CD4-positive, alpha-beta memory T cell (primary cell): ENCODE data around the gene PKN3. TPM values are rescaled to one million over a fixed set of nuclear protein-coding genes. Genes with fewer than 3 reads are reported as not detected.
A peak's percentile ranks its signal among the peaks of the same experiment; 100 is the strongest.

ENCODE experiments used
- CTCF ChIA-PET: fragments of 350-600 bp; sonication (Branson Sonifier 250); formaldehyde crosslinking; loops from one replicate; lab custom pipeline; 2021; ENCODE audit warnings: inconsistent platforms; ENCODE audit not compliant: partially characterized antibody; lab: Charles Lee
- POLR2A ChIA-PET: fragments of 350-600 bp; sonication (Branson Sonifier 250); formaldehyde crosslinking; loops from one replicate; lab custom pipeline; 2021; ENCODE audit not compliant: partially characterized antibody; lab: Charles Lee
- DNase-seq, 5 donors: peaks; one replicate each; pipeline versions ENCODE4 v3.0.0 to v3.0.0-alpha.2; 2020 to 2022; ENCODE audit warnings: mixed read lengths in 1 of 5
- H3K27ac ChIP-seq: one replicate; pipeline ENCODE4 v1.7.0; 2013; ENCODE audit warnings: low read depth, low read length
- H3K27me3 ChIP-seq: 2 replicates; pipeline ENCODE4 v1.7.0; 2013; ENCODE audit warnings: mild to moderate bottlenecking, low read length, moderate library complexity; ENCODE audit not compliant: insufficient read depth
- H3K36me3 ChIP-seq: 2 replicates; pipeline ENCODE4 v1.7.0; 2013; ENCODE audit warnings: mild to moderate bottlenecking, low read length, moderate library complexity; ENCODE audit not compliant: insufficient read depth
- H3K4me1 ChIP-seq: 2 replicates; pipeline ENCODE4 v1.7.0; 2013; ENCODE audit warnings: mild to moderate bottlenecking, low read length, moderate library complexity; ENCODE audit not compliant: insufficient read depth
- H3K4me3 ChIP-seq, 2 donors: one replicate each; pipeline ENCODE4 v1.7.0; 2013; ENCODE audit warnings: low read length in 2 of 2, mild to moderate bottlenecking in 1 of 2
- H3K9me3 ChIP-seq, 2 donors: one replicate each; pipeline ENCODE4 v1.7.0; 2013; ENCODE audit warnings: low read length in 2 of 2, control low read depth in 1 of 2; ENCODE audit not compliant: control insufficient read depth in 1 of 2
- H3K27ac Mint-ChIP-seq, 7 donors: one replicate each; pipeline ENCODE4 v1.8.0; 2020 to 2021; ENCODE audit warnings: mixed read lengths in 7 of 7, mild to moderate bottlenecking in 6 of 7, inconsistent platforms in 3 of 7, moderate library complexity in 3 of 7
- H3K27me3 Mint-ChIP-seq, 2 donors: one replicate each; pipeline ENCODE4 v1.8.0; 2020 to 2021; ENCODE audit warnings: mixed read lengths in 2 of 2
- H3K36me3 Mint-ChIP-seq, 2 donors: one replicate each; pipeline ENCODE4 v1.8.0; 2020 to 2021; ENCODE audit warnings: mixed read lengths in 2 of 2, inconsistent platforms in 1 of 2, mild to moderate bottlenecking in 1 of 2
- H3K4me1 Mint-ChIP-seq, 4 donors: one replicate each; pipeline ENCODE4 v1.8.0; 2020 to 2021; ENCODE audit warnings: mixed read lengths in 4 of 4, mild to moderate bottlenecking in 1 of 4
- H3K4me3 Mint-ChIP-seq, 8 donors: one replicate each; pipeline ENCODE4 v1.8.0; 2020 to 2021; ENCODE audit warnings: mixed read lengths in 8 of 8, mild to moderate bottlenecking in 7 of 8, moderate library complexity in 6 of 8, inconsistent platforms in 3 of 8
- H3K9me3 Mint-ChIP-seq, 8 donors: one replicate each; pipeline ENCODE4 v1.8.0; 2020 to 2021; ENCODE audit warnings: mixed read lengths in 8 of 8, mild to moderate bottlenecking in 5 of 8, inconsistent platforms in 3 of 8, moderate library complexity in 1 of 8
- intact Hi-C: fragments of 100-400 bp; cut with micrococcal nuclease; formaldehyde crosslinking; loops from one replicate; pipeline ENCODE4 v1.15.1; 2023
- polyA plus RNA-seq, 2 donors: library from polyadenylated mRNA; unstranded; fragments of 300-500 nt; fragmentation: Illumina TruSeq; gene quantifications; one replicate each; pipeline ENCODE4 v1.2.3, GENCODE V29; 2021
- total RNA-seq, 2 experiments: library from RNA; stranded (reverse); gene quantifications; one replicate each; pipeline ENCODE4 v1.2.3, GENCODE V29; 2021

Gene PKN3
- 1 to 10 TPM; 1.7 to 2.6 TPM for total RNA-seq
- 1 to 10 TPM in 1 of 2 donors, under 1 TPM in 1; 0.48 to 1.3 TPM for polyA plus RNA-seq

DNA sequence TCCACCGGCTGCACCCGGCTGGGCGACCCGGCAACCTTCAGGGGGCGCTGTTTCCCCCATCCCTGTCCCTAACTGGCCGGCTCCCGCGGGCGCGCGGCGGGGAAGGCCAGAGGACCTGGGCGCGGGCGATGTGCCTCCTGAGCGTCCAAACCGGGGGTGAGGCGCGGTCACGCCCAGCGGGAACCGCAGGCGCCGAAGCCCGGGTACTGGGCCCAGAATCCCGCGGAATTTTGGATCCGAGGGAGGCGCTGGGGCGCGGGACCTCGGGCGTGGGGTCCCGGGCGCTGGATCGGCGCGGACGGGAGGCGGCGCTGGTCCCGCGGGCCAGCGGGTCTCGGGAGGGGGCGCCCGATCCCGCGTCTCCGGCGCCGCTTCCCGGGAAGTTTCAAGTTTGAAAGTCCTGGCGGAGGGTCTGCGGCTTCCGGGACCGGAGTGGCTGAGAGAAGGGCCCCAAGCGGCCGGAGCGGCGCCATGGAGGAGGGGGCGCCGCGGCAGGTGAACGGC is at the start of gene PKN3:
TSS of gene PKN3 (plus strand) at position 59 of the 504 bp plus-strand sequence. CDS start at position 472, 413 bp downstream.
- Histone ChIP-seq H3K27ac (peak within 1 kb of the TSS; percentile 38), H3K4me3 (peak within 1 kb of the TSS; percentile 17 to 45), H3K9me3 (no peaks in the 10 kb centered on the region), H3K36me3 (no peaks in the 10 kb centered on the region), H3K27me3 (no peaks in the 10 kb centered on the region), H3K4me1 (peaks cover 10% of the 10 kb centered on the region)
- ChIA-PET POLR2A (interaction anchor here (0.8 to 3.6 kb wide), 3 partner anchors 12 to 22 kb away, joined by 3 to 33 read pairs (median 7); partner anchors contain the start of genes SET and ZDHHC12), CTCF (interaction anchor here (0.6 to 1.4 kb wide), 10 partner anchors 11 to 128 kb away, joined by 3 to 9 read pairs (median 4); partner anchors contain the start of gene SPOUT1)
- H3K27me3 Mint-ChIP-seq, result no peaks in the 10 kb centered on the region
- intact Hi-C loops, result loop anchor here (1.0 to 2.0 kb wide), 3 partner anchors 14 to 85 kb away; partner anchors contain the start of genes SET, TBC1D13 and ZDHHC12
- H3K4me1 Mint-ChIP-seq, result peaks cover 2 to 19% (median 11%) of the 10 kb centered on the region in 4 donors
- no peaks in the 10 kb centered on the region for H3K36me3 Mint-ChIP-seq
- peak within 1 kb of the TSS; percentile 83 to 95 (median 90) for H3K4me3 Mint-ChIP-seq
- peak within 1 kb of the TSS in 6 of 7 donors; percentile 76 to 94 (median 84) for H3K27ac Mint-ChIP-seq
- H3K9me3 Mint-ChIP-seq, result peaks cover 0 to 2% (median 0%) of the 10 kb centered on the region in 8 donors
- peak; percentile 79 to 87 (median 82) for DNase-seq

DNA sequence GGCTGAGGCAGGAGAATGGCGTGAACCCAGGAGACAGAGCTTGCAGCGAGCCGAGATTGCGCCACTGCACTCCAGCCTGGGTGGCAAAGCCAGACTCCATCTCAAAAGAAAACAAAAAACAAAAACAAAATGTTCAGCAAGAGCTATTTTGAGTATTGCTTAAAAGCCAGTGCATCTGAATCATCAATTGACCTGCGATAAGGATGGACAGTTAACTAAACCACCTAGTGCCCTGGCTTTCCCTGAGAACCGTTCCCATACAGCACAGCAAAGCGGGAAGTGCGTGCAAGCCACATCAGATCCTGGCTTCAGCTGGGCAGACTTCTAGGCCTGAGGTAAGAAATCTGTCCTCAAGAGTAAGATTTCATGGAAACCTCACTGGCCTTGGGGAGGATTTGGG is 48.4 kb upstream of the PKN3 start:
- H3K36me3 ChIP-seq, result no peaks in the 10 kb centered on the region
- H3K4me3 ChIP-seq, result no peak overlapping the region
- ChIA-PET POLR2A (no interaction called here), CTCF (interaction anchor here (0.6 to 0.9 kb wide), 3 partner anchors 64 to 222 kb away, joined by 3 to 5 read pairs (median 4); no protein-coding TSS in a partner anchor)
- peak overlapping the region in 3 of 8 donors; percentile 14 to 37 (median 35) for H3K4me3 Mint-ChIP-seq
- intact Hi-C loops, result no loop called here
- H3K36me3 Mint-ChIP-seq, result peaks cover 0 to 2% of the 10 kb centered on the region in 2 donors
- no peaks in the 10 kb centered on the region for H3K9me3 Mint-ChIP-seq
- H3K27me3 ChIP-seq, result no peaks in the 10 kb centered on the region
- H3K4me1 Mint-ChIP-seq, result peaks cover 2 to 15% (median 6%) of the 10 kb centered on the region in 4 donors
- no peak overlapping the region for H3K27ac ChIP-seq
- no peaks in the 10 kb centered on the region for H3K27me3 Mint-ChIP-seq
- H3K4me1 ChIP-seq, result peaks cover 8% of the 10 kb centered on the region
- H3K27ac Mint-ChIP-seq, result peak overlapping the region in 1 of 7 donors; percentile 15
- no peaks in the 10 kb centered on the region for H3K9me3 ChIP-seq
- no peak for DNase-seq

DNA sequence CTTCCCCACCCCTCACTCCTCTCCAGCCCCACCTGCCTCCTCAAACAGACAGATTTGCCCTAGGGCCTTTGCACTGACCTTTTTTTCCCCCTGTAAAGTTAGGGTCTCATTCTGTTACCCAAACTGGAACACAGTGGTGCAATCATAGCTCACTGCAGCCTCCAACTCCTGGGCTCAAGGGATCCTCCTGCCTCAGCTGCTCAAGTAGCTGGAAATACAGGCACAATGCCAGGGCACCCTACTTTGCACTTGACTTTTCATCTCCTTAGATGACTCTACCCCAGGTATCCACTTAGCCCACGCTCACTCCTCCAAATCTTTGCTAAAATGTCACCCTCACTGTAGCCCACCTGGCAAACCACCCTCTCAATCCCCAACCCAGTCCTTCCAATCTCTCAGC is 47.8 kb upstream of the PKN3 start:
- Histone ChIP-seq H3K9me3 (no peaks in the 10 kb centered on the region), H3K27ac (no peak overlapping the region), H3K36me3 (no peaks in the 10 kb centered on the region), H3K4me3 (no peak overlapping the region), H3K27me3 (no peaks in the 10 kb centered on the region), H3K4me1 (peaks cover 8% of the 10 kb centered on the region)
- Mint-ChIP-seq H3K9me3 (no peaks in the 10 kb centered on the region), H3K27ac (peak overlapping the region in 3 of 7 donors; percentile 15 to 18 (median 16)), H3K36me3 (peaks cover 0 to 2% of the 10 kb centered on the region in 2 donors), H3K4me3 (peak overlapping the region in 6 of 8 donors; percentile 32 to 77 (median 53)), H3K4me1 (peaks cover 2 to 15% (median 6%) of the 10 kb centered on the region in 4 donors), H3K27me3 (no peaks in the 10 kb centered on the region)
- POLR2A ChIA-PET, result interaction anchor here (1.0 kb wide), 1 partner anchor 34 kb away, joined by 3 read pairs; no protein-coding TSS in a partner anchor
- CTCF ChIA-PET, result interaction anchor here (0.9 kb wide), 1 partner anchor 64 kb away, joined by 3 read pairs; no protein-coding TSS in a partner anchor
- intact Hi-C loops, result no loop called here
- no peak for DNase-seq

DNA sequence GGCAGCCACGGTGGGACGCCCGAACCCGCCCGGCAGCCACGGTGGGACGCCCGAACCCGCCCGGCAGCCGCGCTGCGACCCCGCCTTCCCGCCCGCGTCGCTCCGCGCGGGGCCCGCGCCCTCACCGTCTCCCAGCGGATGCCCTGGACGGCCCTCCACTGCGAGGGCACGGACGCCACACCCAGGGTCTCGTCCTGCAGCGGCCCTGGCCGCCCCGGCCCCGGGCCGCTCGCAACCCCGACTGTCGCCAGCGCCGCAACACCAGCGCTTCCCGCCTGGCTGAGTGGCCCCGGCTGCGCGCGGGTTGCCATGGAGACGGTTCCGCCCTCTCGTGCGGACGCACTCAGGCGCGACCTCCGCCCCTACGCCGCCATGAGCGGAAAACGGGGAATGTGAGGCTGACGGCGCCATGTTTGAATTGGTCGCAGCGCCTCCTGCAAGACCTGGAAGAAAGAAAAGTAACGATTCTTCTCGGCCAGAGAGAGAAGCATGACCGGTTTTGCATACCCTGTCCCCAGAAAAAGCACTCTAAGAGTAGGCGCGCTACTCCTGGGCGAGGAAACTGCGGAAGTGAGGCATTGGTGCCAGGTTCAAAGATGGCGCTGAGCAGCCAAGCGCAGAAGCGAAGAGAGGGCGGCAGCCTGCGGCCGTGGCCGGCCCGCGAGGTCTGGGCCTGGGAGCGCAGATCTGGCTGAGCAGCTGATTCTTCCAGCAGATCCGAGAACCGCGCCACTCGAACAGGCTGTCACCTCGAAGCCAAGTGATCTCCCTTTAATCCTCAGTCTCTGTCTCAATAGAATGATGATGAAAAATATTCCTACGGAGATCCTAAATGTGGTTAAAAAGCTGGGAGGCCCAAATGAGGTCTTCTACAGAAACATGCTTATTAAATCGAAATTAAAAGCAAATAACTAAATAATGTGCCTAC is 45.6 kb upstream of the PKN3 start, which contains the start of gene DYNC2I2:
TSS of gene DYNC2I2 (minus strand) at position 432 of the 928 bp plus-strand sequence. CDS start at position 311, 121 bp downstream.
- no peaks in the 10 kb centered on the region for H3K9me3 Mint-ChIP-seq
- H3K27ac Mint-ChIP-seq, result peak within 1 kb of the TSS; percentile 95 to 100 (median 99)
- H3K36me3 Mint-ChIP-seq, result peaks cover 0 to 2% of the 10 kb centered on the region in 2 donors
- Histone ChIP-seq H3K9me3 (no peaks in the 10 kb centered on the region), H3K36me3 (no peaks in the 10 kb centered on the region), H3K4me1 (peaks cover 8% of the 10 kb centered on the region), H3K4me3 (peak within 1 kb of the TSS; percentile 95 to 98), H3K27me3 (no peaks in the 10 kb centered on the region), H3K27ac (peak within 1 kb of the TSS; percentile 95)
- H3K27me3 Mint-ChIP-seq, result no peaks in the 10 kb centered on the region
- peak within 1 kb of the TSS; percentile 91 to 98 (median 94) for H3K4me3 Mint-ChIP-seq
- peaks cover 2 to 15% (median 6%) of the 10 kb centered on the region in 4 donors for H3K4me1 Mint-ChIP-seq
- DNase-seq, result peak; percentile 95 to 96 (median 96)
- ChIA-PET POLR2A (interaction anchor here (0.6 to 2.5 kb wide), 8 partner anchors 13 to 162 kb away, joined by 3 to 24 read pairs (median 6); partner anchors contain the start of genes ENDOG, SET, SPTAN1 and ZDHHC12), CTCF (interaction anchor here (0.6 kb wide), 1 partner anchor 9 kb away, joined by 3 read pairs; no protein-coding TSS in a partner anchor)
- intact Hi-C loops, result loop anchor here (1.0 to 2.0 kb wide), 7 partner anchors 28 to 292 kb away; partner anchors contain the start of genes GLE1, SET, TBC1D13 and ZDHHC12

DNA sequence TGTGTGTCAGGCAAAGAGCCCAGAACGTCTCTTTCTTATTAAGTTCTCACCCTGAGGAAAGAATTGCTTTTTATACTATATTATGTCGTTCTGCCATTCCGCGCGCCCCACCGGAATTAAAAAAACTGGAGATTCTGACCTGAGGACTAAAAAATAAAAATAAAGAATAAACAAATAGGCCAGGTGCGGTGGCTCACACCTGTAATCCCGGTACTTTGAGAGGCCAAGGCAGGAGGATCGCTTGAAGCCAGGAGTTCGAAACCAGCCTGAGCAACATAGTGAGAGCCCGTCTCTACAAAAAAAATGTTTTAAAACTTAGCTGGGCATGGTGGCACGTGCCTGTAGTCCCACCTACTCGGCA is 45.0 kb upstream of the PKN3 start:
- intact Hi-C loops, result loop anchor here (2.0 kb wide), 2 partner anchors 129 to 291 kb away; partner anchors contain the start of gene TBC1D13
- CTCF ChIA-PET, result no interaction called here
- H3K27ac Mint-ChIP-seq, result peak overlapping the region; percentile 95 to 100 (median 99)

DNA sequence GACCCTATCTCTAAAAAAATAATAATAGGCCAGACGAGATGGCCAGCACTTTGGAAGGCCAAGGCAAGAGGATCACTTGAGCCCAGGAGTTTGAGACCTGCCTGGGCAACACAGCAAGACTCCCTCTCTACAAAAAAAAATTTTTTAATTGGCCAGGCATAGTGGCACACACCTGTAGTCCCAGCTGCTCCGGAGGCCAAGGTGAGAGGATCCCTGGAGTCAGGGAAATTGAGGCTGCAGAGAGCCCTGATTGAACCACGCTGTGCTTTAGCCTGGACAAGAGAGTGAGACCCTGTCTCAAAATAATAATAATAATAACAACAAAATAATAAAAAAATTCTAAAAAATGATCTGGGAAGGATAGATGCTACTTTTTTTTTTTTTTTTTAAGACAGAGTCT is 44.5 kb upstream of the PKN3 start:
- H3K27me3 ChIP-seq, result no peaks in the 10 kb centered on the region
- intact Hi-C loops, result loop anchor here (2.0 kb wide), 2 partner anchors 129 to 291 kb away; partner anchors contain the start of gene TBC1D13
- peaks cover 8% of the 10 kb centered on the region for H3K4me1 ChIP-seq
- no peaks in the 10 kb centered on the region for H3K9me3 ChIP-seq
- DNase-seq, result no peak
- H3K4me3 ChIP-seq, result no peak overlapping the region
- H3K27me3 Mint-ChIP-seq, result no peaks in the 10 kb centered on the region
- peak overlapping the region in 3 of 7 donors; percentile 48 to 99 (median 95) for H3K27ac Mint-ChIP-seq
- CTCF ChIA-PET, result no interaction called here
- peak overlapping the region; percentile 95 for H3K27ac ChIP-seq
- POLR2A ChIA-PET, result interaction anchor here (1.1 to 2.5 kb wide), 5 partner anchors 27 to 114 kb away, joined by 4 to 24 read pairs (median 16); partner anchors contain the start of genes SET, ZDHHC12 and ZER1
- H3K36me3 ChIP-seq, result no peaks in the 10 kb centered on the region
- H3K36me3 Mint-ChIP-seq, result peaks cover 0 to 2% of the 10 kb centered on the region in 2 donors
- H3K4me1 Mint-ChIP-seq, result peaks cover 2 to 15% (median 6%) of the 10 kb centered on the region in 4 donors
- peak overlapping the region in 3 of 8 donors; percentile 3 to 93 (median 11) for H3K4me3 Mint-ChIP-seq
- H3K9me3 Mint-ChIP-seq, result no peaks in the 10 kb centered on the region

More for the DNA sequence above, 45.0 kb upstream of the PKN3 start:
- Histone ChIP-seq H3K27ac (peak overlapping the region; percentile 95), H3K9me3 (no peaks in the 10 kb centered on the region), H3K4me3 (peak overlapping the region; percentile 95 to 98), H3K4me1 (peaks cover 8% of the 10 kb centered on the region), H3K27me3 (no peaks in the 10 kb centered on the region), H3K36me3 (no peaks in the 10 kb centered on the region)
- no peaks in the 10 kb centered on the region for H3K27me3 Mint-ChIP-seq
- peaks cover 0 to 2% of the 10 kb centered on the region in 2 donors for H3K36me3 Mint-ChIP-seq
- no peak for DNase-seq
- peaks cover 2 to 15% (median 6%) of the 10 kb centered on the region in 4 donors for H3K4me1 Mint-ChIP-seq
- no peaks in the 10 kb centered on the region for H3K9me3 Mint-ChIP-seq
- peak overlapping the region; percentile 91 to 98 (median 94) for H3K4me3 Mint-ChIP-seq
- POLR2A ChIA-PET, result interaction anchor here (0.6 to 2.5 kb wide), 8 partner anchors 12 to 161 kb away, joined by 3 to 24 read pairs (median 6); partner anchors contain the start of genes ENDOG, SET, SPTAN1 and ZDHHC12
